Mesothelial cell of epicardium (in vitro differentiated cells): ENCODE measurements around the gene FCSK. TPM values are rescaled to one million over a fixed set of nuclear protein-coding genes. Genes with fewer than 3 reads are reported as not detected.
A peak's percentile ranks its signal among the peaks of the same experiment; 100 is the strongest.
"Not testable (repeated sequence)": the region's sequence is repeated elsewhere in the genome, so short reads cannot be mapped to it uniquely, and the experiment has no call there.

Source experiments
- DNase-seq, 2 experiments: peaks; one replicate each; pipeline ENCODE4 v3.0.0; 2021; ENCODE audit warnings: low spot score in 2 of 2; ENCODE audit not compliant: unreplicated experiment in 2 of 2
- H3K27ac Mint-ChIP-seq: 2 replicates; pipeline ENCODE4 v1.8.0; 2021; ENCODE audit warnings: mixed read lengths
- H3K27me3 Mint-ChIP-seq: 2 replicates; pipeline ENCODE4 v1.8.0; 2021; ENCODE audit warnings: low read depth, mixed read lengths
- H3K36me3 Mint-ChIP-seq: 2 replicates; pipeline ENCODE4 v1.8.0; 2021; ENCODE audit warnings: mixed read lengths
- H3K4me1 Mint-ChIP-seq: 2 replicates; pipeline ENCODE4 v1.8.0; 2021; ENCODE audit warnings: mixed read lengths
- H3K4me3 Mint-ChIP-seq: 2 replicates; pipeline ENCODE4 v1.8.0; 2021; ENCODE audit warnings: mild to moderate bottlenecking, moderate library complexity, mixed read lengths
- H3K9me3 Mint-ChIP-seq: 2 replicates; pipeline ENCODE4 v1.8.0; 2021; ENCODE audit warnings: mixed read lengths
- total RNA-seq: library from RNA; stranded (reverse); gene quantifications from 3 replicates; pipeline ENCODE4 v1.2.1, GENCODE V29; 2021
- TF ChIP-seq, protein P1 (sequence below): fragments of 200-600 bp; sonication (generic); IDR thresholded peaks from one replicate; pipeline ENCODE4 v1.5.0; 2021; ENCODE audit warnings: antibody characterized with exemption; ENCODE audit not compliant: unreplicated experiment

FCSK gene
- total RNA-seq = 26.0 to 29.4 TPM (median 27.7 TPM) in 3 replicates

DNA sequence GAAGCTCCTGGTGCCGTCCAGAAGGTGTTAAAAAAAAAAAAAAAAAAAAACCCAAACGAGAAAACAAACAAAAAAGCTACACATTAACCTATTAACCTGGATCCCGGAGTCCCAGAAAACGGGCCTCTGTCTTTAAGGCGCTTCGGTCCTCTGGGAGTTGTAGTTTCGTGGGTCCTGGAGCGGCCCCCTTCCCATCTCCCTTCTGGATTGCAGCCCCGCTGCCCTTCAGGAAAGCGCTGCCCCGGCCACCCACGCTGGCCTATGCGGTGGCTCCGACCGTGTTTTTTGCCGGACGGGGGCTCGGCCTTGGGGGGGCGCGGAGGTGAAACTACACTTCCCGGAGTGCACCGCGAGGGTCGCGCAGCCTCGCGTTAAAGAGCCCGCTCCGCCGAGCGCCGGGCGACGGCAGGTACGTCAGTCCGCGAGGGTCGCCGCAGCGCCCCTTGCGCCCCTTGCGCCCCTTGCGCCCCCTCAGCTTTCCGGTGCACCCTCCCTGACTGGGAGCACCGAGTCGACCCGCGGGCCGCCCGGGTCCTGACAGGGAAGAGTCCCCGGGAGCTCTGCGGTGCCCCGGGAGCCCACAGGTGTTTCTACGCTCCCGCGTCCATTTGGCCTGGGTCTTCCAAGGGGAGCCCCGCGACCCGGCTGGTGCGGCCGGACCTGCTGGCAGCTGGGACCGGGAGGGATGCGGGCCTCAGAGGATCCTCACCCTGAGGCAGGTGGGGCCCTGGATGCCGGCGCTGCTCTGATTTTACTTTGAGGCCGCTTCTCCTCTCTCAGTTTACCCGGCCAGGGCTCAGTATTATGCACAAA, at the start of gene FCSK:
FCSK (plus strand) TSS at position 374 of the 813 bp plus-strand sequence. CDS start 8,596 bp downstream, outside the sequence.
- no peaks in the 10 kb centered on the region for H3K27me3 Mint-ChIP-seq
- H3K9me3 Mint-ChIP-seq = no peaks in the 10 kb centered on the region
- H3K27ac Mint-ChIP-seq = peak within 1 kb of the TSS; percentile 96
- TF ChIP-seq, protein P1, sequence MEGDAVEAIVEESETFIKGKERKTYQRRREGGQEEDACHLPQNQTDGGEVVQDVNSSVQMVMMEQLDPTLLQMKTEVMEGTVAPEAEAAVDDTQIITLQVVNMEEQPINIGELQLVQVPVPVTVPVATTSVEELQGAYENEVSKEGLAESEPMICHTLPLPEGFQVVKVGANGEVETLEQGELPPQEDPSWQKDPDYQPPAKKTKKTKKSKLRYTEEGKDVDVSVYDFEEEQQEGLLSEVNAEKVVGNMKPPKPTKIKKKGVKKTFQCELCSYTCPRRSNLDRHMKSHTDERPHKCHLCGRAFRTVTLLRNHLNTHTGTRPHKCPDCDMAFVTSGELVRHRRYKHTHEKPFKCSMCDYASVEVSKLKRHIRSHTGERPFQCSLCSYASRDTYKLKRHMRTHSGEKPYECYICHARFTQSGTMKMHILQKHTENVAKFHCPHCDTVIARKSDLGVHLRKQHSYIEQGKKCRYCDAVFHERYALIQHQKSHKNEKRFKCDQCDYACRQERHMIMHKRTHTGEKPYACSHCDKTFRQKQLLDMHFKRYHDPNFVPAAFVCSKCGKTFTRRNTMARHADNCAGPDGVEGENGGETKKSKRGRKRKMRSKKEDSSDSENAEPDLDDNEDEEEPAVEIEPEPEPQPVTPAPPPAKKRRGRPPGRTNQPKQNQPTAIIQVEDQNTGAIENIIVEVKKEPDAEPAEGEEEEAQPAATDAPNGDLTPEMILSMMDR = peak; percentile 38
- H3K4me1 Mint-ChIP-seq = peaks cover 12% of the 10 kb centered on the region
- H3K36me3 Mint-ChIP-seq = no peaks in the 10 kb centered on the region
- peak within 1 kb of the TSS; percentile 86 for H3K4me3 Mint-ChIP-seq
- DNase-seq = peak; percentile 56 to 76

DNA sequence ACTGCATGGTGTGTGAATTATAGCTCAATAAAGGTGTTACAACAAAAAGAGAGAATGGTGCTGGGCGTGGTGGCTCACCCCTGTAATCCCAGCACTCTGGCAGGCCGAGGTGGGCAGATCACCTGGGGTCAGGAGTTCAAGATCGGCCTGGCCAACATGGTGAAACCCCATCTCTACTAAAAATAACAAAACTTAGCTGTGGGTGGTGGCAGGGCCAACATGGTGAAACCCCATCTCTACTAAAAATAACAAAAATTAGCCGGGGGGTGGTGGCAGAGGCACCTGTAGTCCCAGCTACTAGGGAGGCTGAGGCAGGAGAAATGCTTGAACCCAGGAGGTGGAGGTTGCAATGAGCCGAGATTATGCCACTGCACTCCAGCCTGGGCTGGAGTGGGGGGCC, 48.3 kb upstream of the FCSK start:
- Mint-ChIP-seq H3K4me1 (peaks cover 11% of the 10 kb centered on the region), H3K36me3 (peaks cover 18% of the 10 kb centered on the region)
- not testable (repeated sequence) for H3K4me3 Mint-ChIP-seq, H3K9me3 Mint-ChIP-seq, H3K27ac Mint-ChIP-seq, DNase-seq, H3K27me3 Mint-ChIP-seq

DNA sequence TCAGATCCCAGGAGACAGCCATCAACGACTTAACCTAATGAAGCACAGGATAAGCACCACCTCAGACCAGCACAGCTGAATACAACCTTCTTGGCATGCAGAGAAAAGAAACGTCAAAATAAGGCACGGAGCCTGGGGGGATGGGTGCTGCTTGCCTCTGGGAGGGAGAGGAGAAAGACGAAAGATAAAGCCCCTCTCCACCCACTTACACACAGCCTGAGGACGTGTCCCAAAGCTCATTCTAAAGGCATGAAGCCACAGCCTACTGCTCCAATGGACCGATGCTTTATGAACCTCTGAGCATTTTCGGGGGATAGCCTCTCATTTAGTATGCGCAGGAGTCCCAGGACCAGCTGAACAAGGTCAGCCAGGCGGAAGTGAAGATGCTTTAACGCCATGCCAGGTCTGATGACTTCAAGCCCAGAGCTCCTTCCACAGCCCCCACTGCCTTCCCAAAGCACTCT, 46.6 kb upstream of the FCSK start:
- H3K4me3 Mint-ChIP-seq = no peak overlapping the region
- peaks cover 15% of the 10 kb centered on the region for H3K4me1 Mint-ChIP-seq
- DNase-seq = no peak
- H3K27ac Mint-ChIP-seq = no peak overlapping the region
- TF ChIP-seq, protein P1 = no peak
- H3K36me3 Mint-ChIP-seq = peaks cover 25% of the 10 kb centered on the region
- no peaks in the 10 kb centered on the region for H3K27me3 Mint-ChIP-seq
- H3K9me3 Mint-ChIP-seq = no peaks in the 10 kb centered on the region

DNA sequence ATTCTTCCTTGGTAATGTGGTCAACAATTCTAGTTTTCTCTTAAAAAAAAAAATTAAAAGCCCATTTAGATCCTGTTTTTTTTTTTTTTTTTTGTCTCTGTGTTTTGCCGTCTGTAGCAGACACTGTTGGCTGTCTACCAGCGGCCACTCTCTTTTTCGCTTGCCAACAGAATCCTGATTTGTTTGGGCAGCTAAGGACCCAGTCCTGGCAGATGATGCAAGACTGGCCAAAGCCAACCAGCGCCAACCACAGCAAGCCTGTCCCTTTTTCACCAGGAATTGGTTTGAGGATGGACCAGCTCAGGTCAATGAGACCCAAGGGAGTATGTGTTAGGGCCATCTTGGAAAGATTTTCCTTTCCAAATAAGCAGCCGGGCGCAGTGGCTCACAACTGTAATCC, 43.7 kb upstream of the FCSK start:
- Mint-ChIP-seq H3K27ac (no peak overlapping the region), H3K27me3 (no peaks in the 10 kb centered on the region), H3K9me3 (no peaks in the 10 kb centered on the region), H3K4me1 (peaks cover 20% of the 10 kb centered on the region), H3K4me3 (no peak overlapping the region), H3K36me3 (peaks cover 13% of the 10 kb centered on the region)
- TF ChIP-seq, protein P1 = no peak
- no peak for DNase-seq

DNA sequence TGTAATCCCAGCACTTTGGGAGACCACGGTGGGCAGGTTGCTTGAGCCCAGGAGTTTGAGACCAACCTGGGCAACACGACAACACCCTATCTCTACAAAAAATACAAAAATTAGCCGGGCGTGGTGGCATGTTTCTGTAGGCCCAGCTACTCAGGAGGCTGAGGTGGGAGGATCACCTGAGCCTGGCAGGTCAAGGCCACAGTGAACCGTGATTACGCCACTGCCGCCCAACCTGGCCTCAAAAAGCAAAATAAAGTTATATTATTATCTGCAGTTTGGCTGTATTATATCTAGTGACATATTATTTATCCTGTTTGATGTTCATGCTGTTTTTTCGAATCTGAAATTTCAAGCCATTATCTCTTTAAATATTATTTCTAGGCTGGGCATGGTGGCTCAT, 42.0 kb upstream of the FCSK start:
- Mint-ChIP-seq H3K27ac (peak overlapping the region; percentile 86), H3K36me3 (peaks cover 17% of the 10 kb centered on the region), H3K27me3 (no peaks in the 10 kb centered on the region), H3K9me3 (no peaks in the 10 kb centered on the region), H3K4me3 (no peak overlapping the region), H3K4me1 (peaks cover 19% of the 10 kb centered on the region)
- TF ChIP-seq, protein P1 = no peak
- DNase-seq = no peak

DNA sequence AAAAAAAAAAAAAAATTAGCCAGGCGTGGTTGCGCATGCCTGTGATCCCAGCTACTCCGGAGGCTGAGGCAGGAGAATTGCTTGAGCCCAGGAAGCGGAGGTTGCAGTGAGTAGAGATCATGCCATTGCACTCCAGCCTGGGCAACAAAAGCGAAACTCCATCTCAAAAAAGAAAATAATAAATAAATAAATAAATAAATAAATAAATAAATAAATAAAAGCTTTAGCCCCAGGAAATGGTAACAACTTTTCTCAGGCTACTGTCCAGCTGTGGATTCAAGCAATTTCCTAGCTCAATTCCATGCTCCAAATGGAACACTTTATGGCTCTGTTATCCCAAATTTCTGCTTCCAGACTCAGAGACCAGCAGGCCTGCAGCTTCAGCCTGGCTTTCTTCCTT, 40.8 kb upstream of the FCSK start:
- peaks cover 17% of the 10 kb centered on the region for H3K36me3 Mint-ChIP-seq
- peaks cover 14% of the 10 kb centered on the region for H3K4me1 Mint-ChIP-seq
- H3K27me3 Mint-ChIP-seq, H3K9me3 Mint-ChIP-seq, H3K4me3 Mint-ChIP-seq, H3K27ac Mint-ChIP-seq, DNase-seq: not testable (repeated sequence)
